HG03139 (cell line): Measurements from ENCODE around the gene TENM4.

Source experiments
- ATAC-seq: cut with Tn5 transposase; IDR thresholded peaks from one replicate; pipeline ENCODE4 v1.9.1; 2021; ENCODE audit not compliant: unreplicated experiment

Gene TENM4

DNA sequence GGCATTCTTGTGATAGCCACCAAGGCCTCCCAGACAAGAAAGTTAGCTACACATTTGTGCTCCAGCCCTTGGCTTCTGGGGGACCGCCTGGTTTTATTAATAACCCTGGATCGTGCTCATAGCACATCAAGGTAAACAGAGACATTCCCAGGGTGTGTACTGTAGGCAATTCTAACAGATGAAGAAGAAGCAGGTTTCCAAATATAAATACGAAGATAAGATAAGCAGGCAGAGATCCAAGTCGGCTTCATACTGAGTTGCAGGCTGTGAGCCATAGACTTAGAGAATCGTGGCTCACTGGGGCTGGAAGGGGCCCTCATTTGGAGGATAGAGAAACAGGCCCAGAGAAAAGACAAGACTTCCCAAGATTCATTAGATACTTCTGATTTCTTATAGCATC is 131.4 kb downstream of the TENM4 start:
- ATAC-seq = no peak

GRCh38 chr11:79308429-79308828 is 132.4 kb downstream of the TENM4 start:
- ATAC-seq = no peak

DNA sequence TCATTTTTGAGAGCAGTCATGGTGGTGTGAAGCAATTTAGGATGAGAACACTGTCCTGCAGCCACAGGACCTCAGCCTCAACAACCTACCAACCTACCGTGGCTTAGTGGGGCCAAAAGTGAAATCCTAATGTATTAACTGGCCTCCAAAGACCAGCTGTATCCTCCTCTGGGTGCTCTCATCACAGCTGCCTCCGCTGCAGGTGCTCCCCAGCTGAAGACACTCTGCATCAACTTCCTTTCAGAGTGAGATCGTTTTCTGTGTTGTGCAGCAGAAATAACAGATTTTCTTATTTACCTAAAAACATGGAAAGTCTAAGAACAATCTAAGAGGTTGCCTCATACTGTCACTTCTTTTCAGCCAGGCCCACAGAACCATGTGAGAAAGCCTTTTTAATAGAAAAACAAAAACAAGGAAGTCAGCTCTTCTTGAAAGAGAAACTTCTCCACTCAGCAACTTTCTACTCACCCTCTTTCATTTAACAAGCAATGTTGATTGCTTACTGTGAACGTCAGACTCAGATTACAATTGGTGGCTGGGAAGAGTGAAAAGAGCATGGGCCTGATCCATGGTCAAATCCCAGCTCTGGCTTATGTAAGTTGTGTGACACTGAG is 136.1 kb downstream of the TENM4 start:
- no peak for ATAC-seq

- ATAC-seq = no peak
These were observed 144.7 kb downstream of the TENM4 start for GRCh38 chr11:79296141-79296540.

- no peak for ATAC-seq
These were observed 145.7 kb downstream of the TENM4 start for GRCh38 chr11:79294845-79295731.

GRCh38 chr11:79291948-79292347 is 148.9 kb downstream of the TENM4 start:
- no peak for ATAC-seq

DNA sequence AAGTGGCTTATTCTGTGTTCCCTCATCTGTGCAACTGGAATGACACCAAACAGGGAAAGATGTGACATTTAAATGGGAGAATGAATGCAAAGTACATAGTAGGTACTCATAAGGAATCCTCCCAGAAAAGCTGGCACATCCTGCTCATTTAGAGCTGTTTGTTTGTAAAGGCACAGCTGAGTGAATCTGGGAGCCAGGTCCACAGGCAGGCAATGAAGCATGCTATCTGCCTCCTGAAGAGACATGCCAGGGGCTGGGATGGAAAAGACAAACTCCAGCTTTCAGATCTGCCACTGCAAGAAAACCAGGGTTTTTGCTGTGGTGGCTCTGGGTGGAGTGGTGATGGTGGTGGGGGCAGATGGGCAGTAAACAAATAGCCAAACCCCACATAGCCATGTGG is 150.1 kb downstream of the TENM4 start:
- no peak for ATAC-seq

DNA sequence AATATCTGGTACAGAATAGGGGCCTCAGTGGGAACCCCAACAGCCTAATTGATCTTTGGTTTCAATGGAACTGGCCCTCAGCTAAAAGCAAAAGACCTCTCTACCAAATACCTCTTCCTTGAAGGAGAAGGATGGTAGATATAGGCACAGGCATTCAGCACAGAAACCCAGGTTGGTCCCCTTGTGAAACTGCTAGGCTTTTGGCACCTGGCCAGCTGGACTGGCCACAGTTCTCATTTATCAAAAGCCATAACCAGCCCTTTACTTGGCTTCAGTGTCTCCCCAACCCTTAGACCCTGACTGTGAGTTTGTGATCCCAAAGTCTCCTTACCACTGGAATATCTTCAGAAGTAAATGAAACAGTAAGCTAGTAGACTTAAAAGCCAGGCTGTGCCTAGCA is 152.9 kb downstream of the TENM4 start:
- no peak for ATAC-seq

DNA sequence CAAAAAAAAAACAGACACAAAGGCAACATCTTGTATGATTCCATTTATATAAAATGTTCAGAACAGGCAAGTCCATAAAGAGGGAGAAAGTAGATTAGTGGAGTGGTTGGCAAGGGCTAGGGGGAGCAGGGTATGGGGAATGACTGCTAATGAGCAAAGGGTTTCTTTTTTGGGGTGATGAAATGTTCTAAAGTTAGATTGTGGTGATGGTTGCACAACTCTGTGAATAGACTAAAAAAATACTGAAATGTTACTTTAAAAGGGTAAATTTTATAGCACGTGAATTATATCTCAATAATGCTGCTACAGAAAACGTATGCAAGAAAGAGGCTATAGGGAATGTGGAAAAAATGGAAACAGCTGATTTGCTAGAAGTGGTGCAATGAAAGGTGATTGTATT is 155.1 kb downstream of the TENM4 start:
- ATAC-seq = no peak

DNA sequence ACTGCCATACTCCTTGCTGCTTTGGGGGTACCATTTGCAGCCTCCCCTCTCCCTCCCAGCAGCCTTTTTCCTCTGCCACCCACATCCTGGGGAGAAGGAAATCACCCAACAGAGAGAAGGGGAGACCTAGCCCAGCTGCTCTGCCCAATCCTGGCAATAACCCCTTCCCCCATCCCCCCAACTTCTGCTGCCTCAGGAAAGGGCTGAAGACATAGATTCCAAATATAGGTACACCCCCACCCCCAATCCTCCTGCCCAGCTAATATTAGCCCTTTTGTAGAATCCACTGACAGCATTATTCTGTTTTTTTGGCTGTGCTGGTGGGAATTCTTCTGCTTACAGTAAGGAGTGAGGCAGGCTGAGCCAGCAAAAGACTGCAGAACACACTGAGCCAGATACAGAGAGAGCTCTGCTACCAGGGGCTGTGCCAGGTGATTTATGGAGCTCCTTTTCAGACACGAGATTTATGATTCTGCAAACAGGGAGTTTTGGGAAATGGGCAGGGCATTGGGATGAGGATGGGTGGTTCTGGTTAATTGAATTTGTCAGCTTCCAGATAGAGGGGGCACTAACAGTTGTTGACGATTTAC is 164.0 kb downstream of the TENM4 start:
- ATAC-seq = no peak

DNA sequence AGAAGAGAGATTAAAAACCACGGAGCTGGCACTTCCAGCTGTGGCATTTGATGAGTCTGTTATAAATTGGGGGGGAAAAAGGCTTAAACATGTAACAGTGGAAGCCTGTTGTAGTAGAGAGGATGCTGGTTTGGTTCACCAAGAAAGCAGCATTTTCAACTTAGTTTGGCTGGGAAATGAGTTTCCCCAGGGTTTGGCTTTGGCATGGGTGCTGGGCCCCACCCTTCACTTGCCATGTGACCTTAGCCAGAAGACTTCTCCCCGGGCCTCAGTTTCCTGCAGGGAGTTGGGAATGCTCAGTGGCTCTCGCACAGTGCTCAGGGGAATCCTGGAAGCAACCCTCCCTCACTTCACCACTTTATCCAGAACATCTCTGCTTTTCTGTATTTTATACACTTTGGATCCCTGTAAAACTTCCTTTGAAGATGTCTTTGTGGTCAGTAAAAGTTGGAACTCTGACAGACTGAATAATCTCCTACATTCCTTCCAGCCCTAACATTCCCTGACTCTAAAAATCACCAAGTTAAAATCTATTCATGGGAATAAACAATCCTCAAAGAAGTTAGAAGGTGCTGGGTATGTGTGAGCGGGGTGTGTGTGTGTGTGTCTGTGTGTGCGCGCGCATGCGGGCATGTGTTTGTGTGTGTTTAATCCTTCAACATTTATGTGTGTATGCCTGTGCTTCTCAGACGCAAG is 166.0 kb downstream of the TENM4 start:
- ATAC-seq = no peak

DNA sequence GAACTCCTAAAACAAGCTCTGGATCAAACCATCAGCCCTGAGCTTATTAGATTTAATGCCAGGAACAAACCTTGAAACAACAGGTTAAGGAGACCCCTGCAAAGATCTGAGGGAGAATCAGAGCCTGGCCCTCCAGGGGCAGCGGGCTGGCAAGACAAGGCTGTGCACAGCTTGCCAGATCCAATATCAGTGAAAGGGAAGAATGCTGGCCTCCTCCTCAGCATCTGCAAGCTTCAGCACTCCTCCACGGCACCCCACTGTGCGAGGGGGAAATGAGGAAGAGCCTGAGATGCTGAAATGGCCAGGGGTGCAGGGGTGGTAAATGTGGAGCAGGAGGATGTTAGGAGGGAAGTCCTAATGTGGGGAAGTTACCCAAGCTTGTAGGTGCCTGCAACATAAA is 167.0 kb downstream of the TENM4 start:
- ATAC-seq = no peak

DNA sequence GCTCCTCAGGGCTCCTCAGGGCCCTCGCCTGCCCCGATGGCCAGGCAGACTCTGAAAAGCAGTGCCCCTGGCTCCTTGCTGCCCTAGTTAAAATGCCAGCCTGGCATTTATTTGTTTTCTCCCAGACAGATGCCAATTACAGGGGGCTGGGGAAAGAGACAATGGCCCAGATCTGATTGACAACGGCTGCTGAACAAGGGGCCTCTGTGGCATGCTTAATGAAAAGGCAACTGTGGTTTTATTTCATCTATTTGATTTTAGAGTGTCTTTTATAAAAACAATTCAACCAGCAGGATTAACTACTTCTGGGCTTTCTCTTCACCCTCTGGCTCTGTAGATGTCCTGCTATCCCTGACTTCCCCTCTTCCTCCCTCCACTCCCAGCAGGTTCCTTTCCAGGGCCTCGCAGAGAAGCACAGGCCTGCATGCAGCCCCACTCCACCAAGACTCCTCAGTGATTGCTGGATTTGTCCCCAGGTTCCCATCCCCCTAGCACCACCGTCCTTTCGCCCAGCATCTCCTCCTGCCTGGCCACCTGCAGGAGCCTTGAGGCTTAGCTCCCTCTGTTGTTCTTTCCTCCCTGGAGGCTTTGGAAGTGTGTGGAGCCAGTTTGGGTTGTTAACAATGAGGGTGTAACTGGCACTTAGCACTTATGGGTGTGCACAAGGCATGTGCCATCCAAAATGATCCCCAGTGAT is 171.1 kb downstream of the TENM4 start:
- no peak for ATAC-seq

DNA sequence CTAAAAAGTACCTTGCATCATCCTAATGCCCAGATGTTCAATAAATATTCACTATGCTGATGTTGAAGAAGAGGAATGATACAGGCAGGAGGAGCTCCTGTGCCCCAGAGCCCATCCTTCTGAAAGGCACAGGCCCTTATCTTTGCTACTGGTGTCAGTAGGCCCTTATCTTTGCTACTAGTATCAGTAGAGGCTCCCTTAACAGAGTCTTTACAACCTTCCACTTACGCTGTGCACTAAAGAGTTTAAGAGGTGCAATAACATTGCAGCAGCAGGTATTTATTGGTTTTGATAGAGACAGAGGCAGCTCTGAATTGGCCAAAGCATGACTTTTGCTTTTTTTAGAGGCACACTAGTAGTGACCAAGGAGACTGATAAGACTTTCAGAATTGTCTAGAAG is 174.4 kb downstream of the TENM4 start:
- ATAC-seq = no peak

- no peak for ATAC-seq
These were observed 175.0 kb downstream of the TENM4 start for GRCh38 chr11:79265756-79266322.

GRCh38 chr11:79264284-79264683 is 176.5 kb downstream of the TENM4 start:
- no peak for ATAC-seq

DNA sequence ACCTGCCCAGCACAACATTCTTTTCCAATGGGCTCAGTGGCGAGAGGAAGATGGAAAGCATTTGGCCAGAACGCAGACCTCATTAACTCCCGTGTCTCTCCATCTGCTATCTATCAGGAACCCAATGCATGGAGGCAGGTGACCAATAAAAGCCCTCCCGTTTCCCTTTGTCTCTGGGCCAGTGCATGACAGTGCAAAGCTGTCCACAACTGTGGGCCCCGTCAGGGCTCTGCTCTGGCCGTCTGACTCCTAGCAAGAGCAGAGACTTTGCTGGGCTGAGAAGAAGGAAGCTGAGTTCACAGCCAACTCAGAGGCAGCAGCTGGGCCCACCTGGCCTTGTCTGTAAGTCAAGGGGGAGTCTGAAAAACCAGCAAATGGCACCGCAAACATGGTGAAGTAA is 177.8 kb downstream of the TENM4 start:
- no peak for ATAC-seq

- ATAC-seq = no peak
These were observed 178.6 kb downstream of the TENM4 start for GRCh38 chr11:79262221-79262620.

DNA sequence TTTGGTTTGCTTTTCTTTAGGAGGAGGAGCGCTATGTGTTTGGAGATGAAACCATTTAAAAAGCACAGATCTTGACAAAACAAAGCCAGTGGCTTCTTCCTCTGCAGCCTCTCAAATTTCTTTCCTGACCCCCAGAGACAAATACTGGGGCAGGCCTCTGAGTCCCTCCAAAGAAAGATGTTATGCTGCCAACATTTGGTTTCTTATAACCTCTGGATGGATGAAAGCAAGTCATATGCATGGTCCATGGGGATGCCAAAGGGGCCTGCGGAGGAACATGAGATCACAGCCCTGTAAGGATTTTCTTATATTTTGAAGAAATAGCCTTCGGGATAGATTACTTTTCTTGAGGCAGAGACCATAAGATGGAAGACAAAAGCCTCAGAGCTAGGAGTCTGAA is 179.1 kb downstream of the TENM4 start:
- ATAC-seq = no peak

GRCh38 chr11:79259800-79260199 is 181.0 kb downstream of the TENM4 start:
- ATAC-seq = no peak

DNA sequence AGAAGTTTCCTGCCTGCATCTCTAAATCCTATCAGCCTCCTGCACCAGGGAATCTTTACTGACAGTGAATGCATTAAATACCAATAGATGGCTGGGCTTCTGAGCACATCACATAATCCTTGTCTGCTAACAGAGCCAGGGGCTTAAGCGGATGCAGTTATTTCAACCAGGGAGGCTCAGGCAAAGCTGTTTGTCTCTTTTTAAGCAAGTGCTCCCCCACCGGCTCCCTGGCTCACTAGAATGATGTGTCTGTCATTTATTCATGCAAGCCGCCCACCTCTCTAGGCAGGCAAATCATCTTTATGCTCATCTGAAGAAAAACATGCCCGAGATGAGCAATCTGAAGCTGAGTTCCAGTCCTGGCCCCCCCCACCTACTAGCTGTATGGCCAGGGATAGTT is 182.3 kb downstream of the TENM4 start:
- ATAC-seq = no peak
